CD4-positive, alpha-beta T cell treated with Interleukin-21 for 1 hour (primary cell): ENCODE data around the gene IGSF3.

ENCODE experiments used
- DNase-seq: peaks from one replicate; pipeline ENCODE4 v3.0.0-alpha.2; 2020

The IGSF3 gene

DNA sequence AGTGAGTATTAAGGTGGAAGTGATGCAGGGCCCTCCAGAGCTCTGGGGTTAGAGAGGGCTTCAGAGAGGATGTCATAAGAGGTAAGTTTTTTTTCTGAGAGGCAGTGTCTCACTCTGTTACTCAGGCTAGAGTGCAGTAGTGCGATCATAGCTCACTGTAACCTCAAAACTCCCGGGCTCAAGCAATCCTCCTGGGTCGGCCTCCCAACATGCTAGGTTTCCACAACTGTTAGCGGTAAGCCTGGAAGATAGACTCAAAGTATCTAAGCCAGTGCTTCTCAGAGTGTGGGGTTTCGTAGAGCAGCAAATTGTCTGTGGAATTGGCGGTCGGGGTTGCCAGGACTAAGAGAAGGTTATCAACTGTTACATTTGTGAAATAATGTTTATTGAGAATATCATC, 18.6 kb upstream of the IGSF3 start:
- no peak for DNase-seq

DNA sequence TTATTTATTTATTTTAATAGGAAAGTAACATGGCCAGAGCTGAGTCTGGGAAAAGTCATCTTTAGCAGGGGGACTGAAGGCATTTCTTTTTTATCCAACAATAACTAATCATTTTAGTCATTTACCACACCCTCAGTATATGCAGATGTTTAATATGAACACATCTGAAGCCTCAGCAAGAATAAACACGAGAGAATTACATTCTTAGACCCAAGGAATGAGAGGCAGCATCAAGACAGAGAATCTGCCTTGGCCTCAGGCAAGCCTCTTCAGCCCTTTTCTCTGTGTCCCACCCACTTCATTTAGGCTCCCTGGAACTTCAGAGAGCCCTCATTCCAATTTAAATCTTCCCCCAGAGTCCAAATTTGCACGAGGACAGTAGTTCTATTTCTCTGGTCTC, 17.0 kb upstream of the IGSF3 start:
- DNase-seq: no peak

GRCh38 chr1:116682641-116683221, 15.2 kb upstream of the IGSF3 start:
- DNase-seq: no peak

- DNase-seq: no peak
Measured at GRCh38 chr1:116681343-116681899, 13.9 kb upstream of the IGSF3 start.

DNA sequence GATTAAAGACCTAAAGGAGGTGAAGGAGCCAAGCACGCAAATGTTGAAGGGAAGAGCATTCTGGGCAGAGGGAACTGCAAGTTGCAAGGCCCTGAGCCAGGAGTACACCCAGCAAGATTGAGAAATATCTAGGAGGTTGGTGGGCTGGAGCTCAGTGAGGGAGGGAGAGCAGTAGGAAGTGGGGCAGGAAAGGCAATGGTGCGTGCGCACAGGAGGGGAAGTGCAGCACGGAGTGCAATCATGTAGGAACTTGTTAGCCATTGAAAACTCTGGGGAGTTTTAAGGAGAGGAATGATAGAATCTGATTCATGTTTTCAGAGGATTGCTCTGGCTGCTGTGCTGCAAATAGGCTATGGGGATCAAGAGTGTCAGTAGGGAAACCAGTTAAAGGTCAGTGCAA, 13.2 kb upstream of the IGSF3 start:
- DNase-seq: no peak

DNA sequence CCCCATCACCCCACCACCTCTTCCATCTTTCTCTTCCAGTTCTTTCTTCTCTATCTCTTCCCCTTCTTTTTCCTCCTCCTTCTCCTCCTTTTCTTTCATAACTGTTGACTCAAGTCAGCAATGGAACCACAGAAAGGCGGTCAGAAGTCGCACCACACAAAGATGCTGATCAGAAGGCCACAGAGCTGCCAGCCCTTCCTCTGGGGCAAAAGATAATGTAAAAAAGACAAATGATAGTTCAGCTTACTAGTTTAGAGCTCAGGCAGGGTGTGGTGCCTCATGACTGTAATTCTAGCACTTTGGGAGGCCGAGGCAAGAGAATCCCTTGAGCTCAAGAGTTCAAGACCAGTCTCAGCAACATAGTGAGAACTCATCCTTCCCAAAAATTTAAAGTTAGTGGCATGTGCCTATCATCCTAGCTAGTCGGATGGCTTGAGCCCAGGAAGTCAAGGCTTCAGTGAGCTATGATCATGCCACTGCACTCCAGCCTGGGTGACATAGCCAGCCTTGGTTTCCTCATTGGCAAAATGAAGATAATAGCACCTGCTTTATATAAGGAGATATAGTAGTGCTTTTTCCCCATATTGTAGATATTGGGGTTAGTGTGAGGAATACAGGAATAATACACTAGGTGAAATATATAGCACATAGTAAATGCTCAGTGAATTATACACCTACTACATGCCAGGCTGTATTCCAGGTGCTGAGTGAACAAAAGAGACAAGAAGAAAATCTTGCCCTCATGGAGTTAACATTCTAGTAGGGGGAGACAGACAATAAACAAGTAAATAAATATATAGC, 12.5 kb upstream of the IGSF3 start:
- DNase-seq: no peak

GRCh38 chr1:116679091-116679827, 11.7 kb upstream of the IGSF3 start:
- DNase-seq: no peak

DNA sequence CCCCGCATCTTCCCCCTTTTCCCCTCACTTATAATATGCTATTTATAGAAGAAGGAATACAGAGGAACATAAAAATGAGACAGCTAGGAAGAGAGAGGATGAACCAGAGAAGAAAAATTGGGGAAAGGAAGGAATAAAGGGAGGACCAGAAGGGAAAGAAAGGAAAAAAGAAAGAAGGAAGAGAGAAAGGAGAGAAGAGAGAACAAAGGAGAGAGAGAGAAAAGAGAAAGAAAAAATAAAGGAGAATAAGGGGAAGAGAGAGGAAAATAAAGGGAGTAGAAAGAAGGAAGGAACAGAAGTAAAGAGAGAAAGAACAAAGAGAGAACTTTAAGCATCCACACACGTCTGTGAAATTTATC, 11.2 kb upstream of the IGSF3 start:
- no peak for DNase-seq

GRCh38 chr1:116677474-116678062, 10.0 kb upstream of the IGSF3 start:
- DNase-seq: no peak

DNA sequence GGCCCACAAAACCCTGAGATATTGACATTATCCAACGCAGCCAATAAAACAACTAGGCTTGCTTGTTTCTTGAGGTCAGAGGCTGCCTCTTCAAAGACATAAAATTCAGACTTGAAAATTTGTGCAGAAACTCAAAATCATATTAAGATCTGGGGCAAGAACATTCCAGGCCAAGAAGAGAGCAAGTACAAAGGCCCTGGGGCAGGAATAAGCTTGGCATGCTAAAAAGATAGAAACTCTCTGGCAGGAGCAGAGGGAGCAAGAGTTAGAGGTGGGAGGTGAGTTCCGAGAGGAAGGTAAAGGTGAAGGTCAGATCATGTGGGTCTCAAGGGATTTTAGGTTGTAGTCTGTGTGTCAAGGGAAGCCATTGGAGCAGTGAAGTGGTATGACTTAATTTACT, 8.8 kb upstream of the IGSF3 start:
- DNase-seq: no peak

- no peak for DNase-seq
Measured at GRCh38 chr1:116674751-116675150, 7.2 kb upstream of the IGSF3 start.

GRCh38 chr1:116674011-116674531, 6.5 kb upstream of the IGSF3 start:
- no peak for DNase-seq

DNA sequence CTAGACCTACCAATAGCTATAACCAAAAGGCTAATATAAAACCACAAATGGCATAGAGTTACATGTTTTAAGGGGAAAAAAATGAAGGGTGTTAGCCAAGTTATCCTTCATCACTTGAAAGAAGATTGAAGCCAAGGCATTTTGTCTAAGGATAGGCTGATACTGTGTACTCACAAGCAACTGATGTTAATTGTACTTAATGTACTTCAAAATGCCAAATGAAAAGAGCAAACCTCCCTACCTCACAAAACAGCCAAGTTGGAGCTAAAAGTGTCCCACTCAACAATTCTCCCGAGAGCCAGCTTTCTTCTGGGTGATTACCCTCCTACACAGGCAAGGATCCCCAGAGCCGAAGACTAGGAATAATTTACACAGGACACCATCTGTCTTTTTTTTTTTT, 4.4 kb upstream of the IGSF3 start:
- DNase-seq: no peak

- no peak for DNase-seq
Measured at GRCh38 chr1:116671072-116671760, 3.7 kb upstream of the IGSF3 start.

GRCh38 chr1:116668277-116668676, 744 bp upstream of the IGSF3 start:
- no peak for DNase-seq

- no peak for DNase-seq
Measured at GRCh38 chr1:116667078-116667574, 407 bp downstream of the IGSF3 start.

GRCh38 chr1:116666187-116667077, 1.1 kb downstream of the IGSF3 start:
- DNase-seq: no peak

- DNase-seq: no peak
Measured at GRCh38 chr1:116664978-116665371, 2.6 kb downstream of the IGSF3 start.

DNA sequence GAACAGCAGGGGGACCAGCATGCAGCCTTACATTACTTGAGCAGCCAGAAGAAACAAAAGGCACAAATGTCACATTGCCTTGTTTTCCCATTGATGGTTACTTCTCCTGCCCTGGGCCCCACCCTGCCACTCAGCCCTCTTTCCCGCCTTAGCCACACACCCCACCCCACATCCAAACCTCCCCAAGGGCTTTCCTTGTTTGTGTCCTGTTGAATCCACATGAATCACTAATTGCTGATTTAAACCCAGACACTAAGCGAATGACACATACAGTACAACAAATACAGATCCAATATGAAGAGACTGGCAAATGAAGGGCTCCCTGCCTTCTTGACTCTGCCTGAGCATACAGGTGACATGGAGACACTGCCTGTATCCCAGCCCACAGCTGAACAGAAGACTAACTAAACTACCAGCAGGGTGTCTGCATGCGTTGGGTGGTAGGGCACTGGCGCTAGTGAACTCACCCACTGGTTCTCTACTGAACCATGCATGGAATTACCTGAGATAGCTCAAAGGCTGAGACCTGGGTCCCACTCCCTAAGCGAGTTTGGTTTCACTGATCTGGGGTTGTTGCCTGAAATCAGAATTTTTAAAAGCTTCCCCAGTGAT, 3.1 kb downstream of the IGSF3 start:
- DNase-seq: no peak

- no peak for DNase-seq
Measured at GRCh38 chr1:116663821-116664220, 3.7 kb downstream of the IGSF3 start.

- DNase-seq: no peak
Measured at GRCh38 chr1:116661633-116662032, 5.9 kb downstream of the IGSF3 start.
